HG03135 (cell line): ENCODE data around the gene CCNL1.
"Not testable (repeated sequence)": the region's sequence is repeated elsewhere in the genome, so short reads cannot be mapped to it uniquely, and the experiment has no call there.

Source experiments
- ATAC-seq: cut with Tn5 transposase; IDR thresholded peaks from one replicate; pipeline ENCODE4 v1.9.1; 2021; ENCODE audit warnings: mild to moderate bottlenecking, moderate library complexity; ENCODE audit not compliant: unreplicated experiment

The CCNL1 gene

DNA sequence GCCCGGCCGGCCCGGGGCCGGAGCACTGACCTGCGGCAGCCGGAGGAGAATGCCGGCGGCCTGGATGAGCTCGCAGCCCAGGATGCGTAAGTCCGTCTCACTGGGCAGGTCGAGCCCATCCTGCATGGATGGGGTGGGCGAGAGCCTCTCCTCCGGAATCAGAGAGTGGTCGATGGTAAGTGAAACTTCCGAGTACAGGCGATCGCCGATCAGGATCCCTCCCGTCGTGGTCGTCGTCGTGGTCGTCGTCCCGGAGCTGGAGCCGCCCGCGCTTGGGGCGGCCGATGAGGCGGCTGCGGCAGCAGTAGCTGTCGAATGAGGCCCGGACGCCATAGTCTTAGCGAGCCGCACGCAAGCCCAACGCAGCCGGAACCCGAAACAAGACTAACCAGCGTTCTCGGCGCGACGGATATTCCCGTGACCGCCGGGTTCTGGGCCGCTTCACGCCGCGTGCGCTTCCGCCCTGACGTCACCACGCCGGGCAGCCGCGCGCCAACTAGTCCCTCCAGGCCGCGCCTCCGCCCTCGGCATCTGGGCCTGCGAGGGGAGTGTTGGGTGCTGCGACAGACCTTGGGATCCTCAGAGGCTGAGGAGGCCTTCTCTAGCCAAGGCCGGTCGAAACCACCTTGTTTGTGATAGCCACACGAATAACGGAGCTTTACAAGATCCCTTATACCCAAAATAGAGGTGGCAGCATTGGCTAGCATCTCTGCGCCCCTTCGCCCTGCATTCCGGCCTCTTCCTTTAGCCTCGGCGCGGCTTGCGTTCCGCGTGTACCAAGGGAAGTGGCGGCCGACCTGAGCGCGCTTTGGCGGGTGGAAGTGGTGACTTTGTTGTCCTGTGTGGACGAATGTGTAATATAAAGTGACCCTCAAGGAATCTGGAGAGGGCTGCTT is at the start of gene CCNL1:
Gene CCNL1 (minus strand): TSS at position 386 of the 896 bp plus-strand sequence. CDS start 53 bp downstream, at position 333.
- peak; percentile 85 for ATAC-seq

DNA sequence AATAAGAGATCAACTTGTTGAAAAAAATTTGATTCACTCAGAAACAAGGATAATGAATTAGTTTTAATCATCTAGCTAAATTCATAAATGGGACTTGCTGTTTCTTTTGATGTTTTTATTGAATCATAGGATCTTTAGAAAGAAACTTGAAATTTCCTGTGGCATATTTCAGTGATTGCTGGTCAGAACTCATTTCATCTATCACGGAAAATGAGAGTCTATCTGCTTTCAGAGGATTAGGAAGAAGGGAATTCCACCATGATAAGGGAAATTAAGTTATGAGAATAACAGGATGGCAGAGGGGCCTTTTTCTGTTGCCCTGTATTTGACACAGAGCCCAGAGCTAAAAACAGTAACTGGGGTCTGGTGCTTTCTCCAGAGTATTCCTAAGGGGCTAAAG is 44.9 kb upstream of the CCNL1 start:
- ATAC-seq = no peak

GRCh38 chr3:157204431-157204830 is 44.5 kb upstream of the CCNL1 start:
- ATAC-seq = no peak

DNA sequence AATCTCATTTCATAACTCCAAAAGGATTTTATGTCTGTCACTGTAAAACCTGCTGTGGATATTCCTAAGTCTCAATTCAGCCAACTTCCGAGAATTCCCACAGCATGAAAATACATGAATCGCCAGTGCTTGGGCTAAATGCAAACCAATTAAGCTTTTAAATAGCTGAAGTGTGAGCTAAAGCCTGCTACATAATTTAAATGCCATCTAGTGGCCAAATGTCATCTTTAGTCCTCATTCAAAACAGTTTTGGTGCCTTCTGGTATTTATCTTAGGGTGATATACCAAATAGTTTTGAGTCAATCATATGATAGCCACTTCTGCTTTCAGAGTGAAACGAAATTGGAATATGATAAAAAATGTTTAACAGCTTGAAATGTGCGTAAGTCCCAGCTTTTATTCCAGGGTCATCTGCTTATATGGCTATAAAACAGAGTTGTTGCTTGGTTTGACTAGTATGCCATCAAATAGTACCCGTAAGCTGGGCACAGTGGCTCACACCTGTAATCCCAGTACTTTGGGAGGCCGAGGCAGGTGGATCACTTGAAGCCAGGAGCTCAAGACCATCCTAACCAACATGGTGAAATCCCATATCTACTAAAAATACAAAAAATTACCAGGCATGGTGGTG is 41.8 kb upstream of the CCNL1 start:
- peak; percentile 67 for ATAC-seq

- no peak for ATAC-seq
These were observed 39.9 kb upstream of the CCNL1 start for GRCh38 chr3:157199841-157200240.

GRCh38 chr3:157195965-157196364 is 36.0 kb upstream of the CCNL1 start:
- no peak for ATAC-seq

DNA sequence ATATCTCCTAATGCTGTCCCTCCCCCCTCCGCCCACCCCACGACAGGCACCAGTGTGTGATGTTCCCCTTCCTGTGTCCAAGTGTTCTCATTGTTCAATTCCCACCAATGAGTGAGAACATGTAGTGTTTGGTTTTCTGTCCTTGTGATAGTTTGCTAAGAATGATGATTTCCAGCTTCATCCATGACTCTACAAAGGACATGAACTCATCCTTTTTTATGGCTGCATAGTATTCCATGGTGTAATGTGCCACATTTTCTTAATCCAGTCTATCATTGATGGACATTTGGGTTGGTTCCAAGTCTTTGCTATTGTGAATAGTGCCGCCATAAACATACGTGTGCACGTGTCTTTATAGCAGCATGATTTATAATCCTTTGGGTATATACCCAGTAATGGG is 31.2 kb upstream of the CCNL1 start:
- not testable (repeated sequence) for ATAC-seq

DNA sequence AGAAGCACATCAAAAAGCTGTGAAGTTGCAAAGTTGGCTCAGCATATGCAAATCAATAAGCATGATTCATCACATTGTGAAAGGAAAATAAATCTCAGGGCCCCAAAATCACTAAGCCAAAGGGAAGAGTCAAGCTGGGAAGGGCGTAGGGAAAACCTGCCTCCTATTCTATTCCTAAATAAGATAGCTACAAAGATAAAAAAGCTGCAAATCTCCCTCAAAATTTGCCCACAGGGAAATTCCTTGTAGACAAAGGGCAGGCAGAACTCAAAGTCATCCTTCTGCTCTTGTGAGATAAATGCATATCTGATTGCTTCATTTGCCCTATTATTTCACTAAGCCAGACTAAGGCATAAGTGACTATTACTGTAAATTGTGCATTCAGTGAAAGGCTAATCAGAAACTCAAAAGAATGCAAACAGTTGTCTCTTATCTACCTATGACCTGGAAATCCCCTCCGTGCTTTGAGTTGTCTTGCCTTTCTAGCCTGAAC is 30.5 kb upstream of the CCNL1 start:
- ATAC-seq = no peak

DNA sequence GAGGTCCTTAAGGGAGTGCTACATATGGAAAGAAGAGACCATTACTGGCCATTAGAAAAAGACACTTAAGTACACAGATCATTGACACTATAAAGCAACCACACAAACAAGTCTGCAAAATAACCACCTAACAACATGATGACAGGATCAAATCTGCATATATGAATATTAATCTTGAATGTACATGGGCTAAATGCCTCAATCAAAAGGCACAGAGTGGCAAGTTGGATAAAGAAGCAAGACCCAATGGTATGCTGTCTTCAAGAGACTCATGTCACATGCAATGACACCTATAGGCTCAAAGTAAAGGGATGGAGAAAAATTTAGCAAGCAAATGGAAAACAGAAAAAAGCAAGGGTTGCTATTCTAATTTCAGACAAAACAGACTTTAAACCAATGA is 28.4 kb upstream of the CCNL1 start:
- ATAC-seq = no peak

GRCh38 chr3:157182879-157183278 is 22.9 kb upstream of the CCNL1 start:
- ATAC-seq = no peak

- ATAC-seq = no peak
These were observed 20.3 kb upstream of the CCNL1 start for GRCh38 chr3:157180262-157180661.

DNA sequence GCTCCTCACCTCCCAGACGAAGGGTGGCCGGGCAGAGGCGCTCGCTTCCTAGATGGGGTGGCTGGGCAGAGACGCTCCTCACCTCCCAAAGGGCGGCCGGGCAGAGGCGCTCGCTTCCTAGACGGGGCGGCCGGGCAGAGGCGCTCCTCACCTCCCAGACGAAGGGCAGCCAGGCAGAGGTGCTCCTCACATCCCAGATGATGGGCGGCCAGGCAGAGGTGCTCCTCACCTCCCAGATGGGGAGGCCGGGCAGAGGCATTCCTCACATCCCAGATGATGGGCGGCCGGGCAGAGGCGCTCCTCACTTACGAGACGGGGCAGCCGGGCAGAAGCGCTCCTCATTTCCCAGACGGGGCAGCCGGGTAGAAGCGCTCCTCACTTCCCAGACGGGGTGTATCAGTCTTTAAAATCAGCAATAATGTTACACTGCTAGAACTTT is 19.4 kb upstream of the CCNL1 start:
- ATAC-seq = no peak

GRCh38 chr3:157178503-157179364 is 18.8 kb upstream of the CCNL1 start:
- not testable (repeated sequence) for ATAC-seq

GRCh38 chr3:157177801-157178453 is 18.0 kb upstream of the CCNL1 start:
- ATAC-seq = not testable (repeated sequence)

DNA sequence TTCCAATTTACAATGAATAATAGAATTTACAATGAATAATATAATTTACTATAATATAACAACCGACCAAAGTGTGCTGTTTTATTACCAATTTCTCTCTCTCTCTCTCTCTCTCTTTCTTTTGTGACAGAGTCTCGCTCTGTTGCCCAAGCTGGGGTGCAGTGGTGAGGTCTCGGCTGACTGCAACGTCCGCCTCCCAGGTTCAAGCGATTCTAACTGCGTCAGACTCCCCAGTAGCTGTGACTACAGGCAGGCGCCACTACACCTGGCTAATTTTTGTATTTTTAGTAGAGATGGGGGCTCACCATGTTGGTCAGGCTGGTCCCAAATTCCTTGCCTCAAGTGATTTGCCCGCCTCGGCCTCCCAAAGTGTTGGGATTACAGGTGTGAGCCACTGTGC is 17.0 kb upstream of the CCNL1 start:
- no peak for ATAC-seq

DNA sequence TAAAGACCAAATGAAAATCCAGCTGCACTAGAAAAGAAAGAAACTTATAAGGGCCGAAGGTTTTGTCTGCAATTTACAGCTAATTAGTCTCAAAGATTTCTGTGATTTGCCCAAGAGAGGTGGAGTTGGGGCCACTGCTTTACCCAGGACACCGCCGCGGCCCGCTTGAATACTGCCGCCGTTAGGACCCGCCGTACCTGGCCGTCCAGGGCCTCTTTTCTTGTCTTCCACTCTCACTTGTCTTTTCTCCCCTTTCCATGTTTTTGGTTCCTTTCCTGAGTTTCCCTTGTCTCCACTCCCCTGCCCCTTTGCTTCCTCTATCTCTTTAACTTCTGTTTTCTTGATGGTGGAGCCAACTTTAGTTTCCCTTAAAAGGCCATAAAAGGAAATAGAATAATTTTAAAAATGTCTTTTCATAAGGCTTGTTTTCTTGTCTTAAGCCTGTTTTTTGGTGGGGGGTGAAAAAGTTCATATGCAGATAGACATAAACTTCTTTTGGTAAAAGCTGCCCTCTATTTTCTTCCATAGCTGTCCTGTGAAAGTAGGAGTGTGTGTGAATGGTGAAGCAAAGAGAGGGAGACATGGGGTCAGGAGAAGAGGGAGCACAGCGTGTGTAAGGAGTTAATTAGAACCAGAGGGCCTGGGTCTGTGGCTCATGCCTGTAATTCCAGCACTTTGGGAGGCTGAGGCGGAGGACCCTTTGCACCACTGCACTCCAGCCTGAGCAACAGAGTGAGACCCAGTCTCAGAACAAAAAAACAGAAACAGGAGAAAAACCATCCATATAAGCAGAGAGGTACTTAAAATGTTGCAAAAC is 16.0 kb upstream of the CCNL1 start:
- no peak for ATAC-seq

- ATAC-seq = peak; percentile 94
These were observed 14.9 kb upstream of the CCNL1 start for GRCh38 chr3:157174649-157175498.

- ATAC-seq = peak; percentile 3
These were observed 14.3 kb upstream of the CCNL1 start for GRCh38 chr3:157174290-157174648.

- ATAC-seq = not testable (repeated sequence)
These were observed 13.4 kb upstream of the CCNL1 start for GRCh38 chr3:157173343-157173742.
